Neuronal stem cell (in vitro differentiated cells): ENCODE measurements around the gene TRMU.
"Not testable (repeated sequence)": the region's sequence is repeated elsewhere in the genome, so short reads cannot be mapped to it uniquely, and the experiment has no call there.

Source experiments
- DNase-seq: peaks from one replicate; pipeline ENCODE4 v3.0.0-alpha.2; 2013; ENCODE audit warnings: low spot score
- H2AFZ ChIP-seq: one replicate; pipeline ENCODE4 v1.6.1; 2013; ENCODE audit warnings: mild to moderate bottlenecking, low read length, inconsistent platforms
- H2AK5ac ChIP-seq: 2 replicates; pipeline ENCODE4 v1.6.1; 2013; ENCODE audit warnings: low read depth, mild to moderate bottlenecking, inconsistent platforms, low read length, moderate library complexity, mixed read lengths
- H2BK120ac ChIP-seq: 2 replicates; pipeline ENCODE4 v1.6.1; 2013; ENCODE audit warnings: low read depth, mild to moderate bottlenecking, inconsistent platforms, low read length, moderate library complexity, mixed read lengths
- H2BK12ac ChIP-seq: one replicate; pipeline ENCODE4 v1.6.1; 2013; ENCODE audit warnings: low read length, inconsistent platforms
- H2BK15ac ChIP-seq: 2 replicates; pipeline ENCODE4 v1.6.1; 2013; ENCODE audit warnings: mild to moderate bottlenecking, low read length, inconsistent platforms, mixed read lengths
- H2BK5ac ChIP-seq: one replicate; pipeline ENCODE4 v1.6.1; 2013; ENCODE audit warnings: inconsistent platforms, mild to moderate bottlenecking, low read length, moderate library complexity
- H3K14ac ChIP-seq: one replicate; pipeline ENCODE4 v1.6.1; 2013; ENCODE audit warnings: low read length, inconsistent platforms
- H3K18ac ChIP-seq: 2 replicates; pipeline ENCODE4 v1.6.1; 2013; ENCODE audit warnings: low read length, inconsistent platforms
- H3K23ac ChIP-seq: 2 replicates; pipeline ENCODE4 v1.6.1; 2013; ENCODE audit warnings: low read depth, mild to moderate bottlenecking, mixed read lengths, low read length, inconsistent platforms; ENCODE audit not compliant: poor library complexity
- H3K27ac ChIP-seq: replicated peaks from 3 replicates; pipeline ENCODE4 v1.5.1; 2013; ENCODE audit warnings: low read length, inconsistent platforms
- H3K27me3 ChIP-seq, 3 experiments: 2 replicates each; pipeline ENCODE4 v1.6.1; 2013; ENCODE audit warnings: low read length in 3 of 3, mild to moderate bottlenecking in 2 of 3, inconsistent platforms in 1 of 3, low read depth in 1 of 3, mixed read lengths in 1 of 3, moderate library complexity in 1 of 3; ENCODE audit not compliant: control insufficient read depth in 3 of 3, insufficient read depth in 3 of 3
- H3K36me3 ChIP-seq, 2 donors: replicated peaks in 1 of 2; 2 replicates each; pipeline ENCODE4 v1.6.1; 2013; ENCODE audit warnings: low read length in 2 of 2; ENCODE audit not compliant: control insufficient read depth in 2 of 2, insufficient read depth in 2 of 2
- H3K4ac ChIP-seq: 2 replicates; pipeline ENCODE4 v1.6.1; 2013; ENCODE audit warnings: inconsistent platforms, mild to moderate bottlenecking, low read length, moderate library complexity
- H3K4me1 ChIP-seq, 2 donors: 1 replicate in 1 of 2; 2 replicates in 1 of 2; pipeline ENCODE4 v1.6.1; 2013; ENCODE audit warnings: low read length in 2 of 2, low read depth in 1 of 2; ENCODE audit not compliant: control insufficient read depth in 2 of 2, insufficient read depth in 1 of 2
- H3K4me2 ChIP-seq: one replicate; pipeline ENCODE4 v1.6.1; 2013; ENCODE audit warnings: mild to moderate bottlenecking, low read length, inconsistent platforms; ENCODE audit not compliant: insufficient read depth, poor library complexity, severe bottlenecking
- H3K4me3 ChIP-seq, 2 donors: 2 replicates each; pipeline ENCODE4 v1.5.1; 2013; ENCODE audit warnings: low read length in 2 of 2, mild to moderate bottlenecking in 2 of 2, inconsistent platforms in 1 of 2, moderate library complexity in 1 of 2
- H3K79me1 ChIP-seq: one replicate; pipeline ENCODE4 v1.6.1; 2013; ENCODE audit warnings: low read depth, mild to moderate bottlenecking, inconsistent platforms, low read length, moderate library complexity
- H3K9ac ChIP-seq: one replicate; pipeline ENCODE4 v1.6.1; 2013; ENCODE audit warnings: mild to moderate bottlenecking, low read depth, low read length, inconsistent platforms; ENCODE audit not compliant: poor library complexity
- H3K9me3 ChIP-seq, 2 donors: replicated peaks in 1 of 2; 2 replicates each; pipeline versions ENCODE3 to v1.6.1; 2013; ENCODE audit warnings: low read length in 2 of 2, mild to moderate bottlenecking in 2 of 2, inconsistent platforms in 1 of 2, low read depth in 1 of 2, mixed read lengths in 1 of 2, moderate library complexity in 1 of 2; ENCODE audit not compliant: control insufficient read depth in 2 of 2, insufficient read depth in 1 of 2
- H4K8ac ChIP-seq: one replicate; pipeline ENCODE4 v1.6.1; 2013; ENCODE audit warnings: low read depth, mild to moderate bottlenecking, inconsistent platforms, low read length, moderate library complexity
- H4K91ac ChIP-seq: one replicate; pipeline ENCODE4 v1.6.1; 2013; ENCODE audit warnings: low read length, low read depth, mild to moderate bottlenecking, inconsistent platforms; ENCODE audit not compliant: poor library complexity
- WGBS, 2 donors: extraction: QIAGEN DNeasy Blood & Tissue Kit; methylation state at CpG; one replicate each; pipeline ENCODE4 v1.1.7; 2013; ENCODE audit warnings: missing lambda C conversion rate in 2 of 2, mixed read lengths in 1 of 2; ENCODE audit not compliant: insufficient read length in 2 of 2, insufficient replicate concordance in 1 of 2; ENCODE audit errors: extremely low coverage in 2 of 2; 5-methylcytosine and 5-hydroxymethylcytosine counted together

TRMU gene

GRCh38 chr22:46312848-46313247 lies 22.7 kb upstream of the TRMU start:
- not testable (repeated sequence) for H2AFZ ChIP-seq, H3K14ac ChIP-seq, H3K4me2 ChIP-seq, H4K91ac ChIP-seq, H2BK5ac ChIP-seq, H3K4me1 ChIP-seq, H3K9ac ChIP-seq, H3K9me3 ChIP-seq, H3K18ac ChIP-seq, H2AK5ac ChIP-seq, H3K4ac ChIP-seq, H4K8ac ChIP-seq, H2BK120ac ChIP-seq, H2BK15ac ChIP-seq, H2BK12ac ChIP-seq, DNase-seq, H3K4me3 ChIP-seq, H3K27ac ChIP-seq, H3K27me3 ChIP-seq, H3K23ac ChIP-seq, H3K79me1 ChIP-seq
- WGBS, 2 donors = no CpG with 5 or more reads among the region's 2 CpGs
- H3K36me3 ChIP-seq = peaks cover 37 to 94% of the 10 kb centered on the region in 2 donors

GRCh38 chr22:46315976-46316375 lies 19.5 kb upstream of the TRMU start:
- Histone ChIP-seq H3K14ac (no peak overlapping the region), H3K27me3 (no peaks in the 10 kb centered on the region), H3K4me2 (no peak overlapping the region), H3K4me1 (no peaks in the 10 kb centered on the region), H2BK5ac (no peak overlapping the region), H3K27ac (no peak overlapping the region), H3K18ac (no peak overlapping the region), H3K23ac (no peak overlapping the region), H3K9ac (no peak overlapping the region), H3K9me3 (peaks cover 0 to 3% of the 10 kb centered on the region in 2 donors), H2BK12ac (no peak overlapping the region), H4K8ac (no peak overlapping the region), H2AK5ac (no peak overlapping the region), H2AFZ (no peak overlapping the region), H3K36me3 (peaks cover 38 to 93% of the 10 kb centered on the region in 2 donors), H2BK15ac (no peak overlapping the region), H3K4me3 (no peak overlapping the region), H3K4ac (no peak overlapping the region), H3K79me1 (peaks cover 11% of the 10 kb centered on the region), H4K91ac (no peak overlapping the region), H2BK120ac (no peak overlapping the region)
- no CpG with 5 or more reads among the region's 12 CpGs for WGBS, 2 donors
- no peak for DNase-seq

- H3K36me3 ChIP-seq = peaks cover 37 to 92% of the 10 kb centered on the region in 2 donors
Observed at GRCh38 chr22:46317646-46318045, 17.9 kb upstream of the TRMU start.

GRCh38 chr22:46318576-46318975 lies 16.9 kb upstream of the TRMU start:
- H3K36me3 ChIP-seq = peaks cover 43 to 95% of the 10 kb centered on the region in 2 donors
- no peak overlapping the region for H3K4ac ChIP-seq
- H3K14ac ChIP-seq = no peak overlapping the region
- H2AK5ac ChIP-seq = no peak overlapping the region
- WGBS, 2 donors = no CpG with 5 or more reads among the region's 15 CpGs
- no peak overlapping the region for H4K8ac ChIP-seq
- H2BK120ac ChIP-seq = no peak overlapping the region
- H3K9me3 ChIP-seq = peaks cover 0 to 3% of the 10 kb centered on the region in 2 donors
- H3K4me2 ChIP-seq = no peak overlapping the region
- H2BK5ac ChIP-seq = peak overlapping the region; percentile 53
- no peak overlapping the region for H3K4me3 ChIP-seq
- H2BK15ac ChIP-seq = no peak overlapping the region
- peaks cover 14% of the 10 kb centered on the region for H3K79me1 ChIP-seq
- no peak for DNase-seq
- peak overlapping the region; percentile 50 for H3K9ac ChIP-seq
- H3K23ac ChIP-seq = peak overlapping the region; percentile 31
- no peaks in the 10 kb centered on the region for H3K4me1 ChIP-seq
- H3K27me3 ChIP-seq = no peaks in the 10 kb centered on the region
- no peak overlapping the region for H2BK12ac ChIP-seq
- H4K91ac ChIP-seq = no peak overlapping the region
- H3K18ac ChIP-seq = no peak overlapping the region
- H2AFZ ChIP-seq = no peak overlapping the region
- no peak overlapping the region for H3K27ac ChIP-seq

More at GRCh38 chr22:46317646-46318045, 17.9 kb upstream of the TRMU start:
- Histone ChIP-seq H3K14ac (no peak overlapping the region), H3K4me2 (no peak overlapping the region), H4K91ac (no peak overlapping the region), H3K18ac (no peak overlapping the region), H2AFZ (no peak overlapping the region), H3K27me3 (no peaks in the 10 kb centered on the region), H3K4ac (no peak overlapping the region), H3K27ac (no peak overlapping the region), H2BK120ac (no peak overlapping the region), H3K79me1 (peaks cover 11% of the 10 kb centered on the region), H2BK5ac (peak overlapping the region; percentile 10), H2BK15ac (no peak overlapping the region), H3K4me3 (no peak overlapping the region), H3K23ac (no peak overlapping the region), H2BK12ac (no peak overlapping the region), H2AK5ac (no peak overlapping the region), H3K9ac (no peak overlapping the region), H3K9me3 (peaks cover 0 to 3% of the 10 kb centered on the region in 2 donors), H3K4me1 (no peaks in the 10 kb centered on the region), H4K8ac (no peak overlapping the region)
- DNase-seq = no peak
- no CpG with 5 or more reads among the region's 20 CpGs for WGBS, 2 donors
